MM.1S (cell line): Measurements from ENCODE around the gene SPIN4.

Experiments used
- CTCF ChIP-seq: fragments of 300-600 bp; sonication (generic); IDR thresholded peaks from 2 replicates; pipeline ENCODE4 v1.5.1; 2016; ENCODE audit warnings: antibody characterized with exemption, low read length, mixed read lengths
- EZH2phosphoT487 ChIP-seq: fragments of 300-600 bp; sonication (generic); IDR thresholded peaks from 2 replicates; pipeline ENCODE4 v1.6.1; 2018; ENCODE audit warnings: antibody characterized with exemption, low read length

DNA sequence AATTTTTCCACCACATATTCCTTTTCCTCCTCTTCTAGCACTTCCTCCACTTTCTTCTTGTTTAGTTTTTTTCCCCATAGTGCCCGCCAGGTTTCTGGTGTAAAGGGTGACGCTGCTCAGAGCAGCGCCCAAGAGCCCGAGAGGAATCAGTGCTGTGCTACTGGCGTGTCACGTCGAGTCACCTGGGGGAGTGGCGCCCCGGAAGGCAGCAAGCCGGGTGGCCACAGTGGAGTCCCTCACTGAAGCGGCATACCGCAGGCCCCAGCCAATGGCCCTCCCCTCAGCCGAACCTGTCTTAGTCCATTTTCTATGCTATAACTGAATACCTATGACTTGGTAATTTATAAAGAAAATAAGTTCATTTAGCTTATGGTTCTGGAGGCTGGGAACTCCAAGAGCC, 51.5 kb downstream of the SPIN4 start:
- TF ChIP-seq EZH2phosphoT487, result no peak
- no peak for TF ChIP-seq CTCF
